Stimulated activated naive CD8-positive, alpha-beta T cell treated with anti-CD3 and anti-CD28 coated beads, Interleukin-15, Interleukin-2, amounts not matched to agents 100 U/mL and 50 U/mL, for 24 hours (primary cell): Measurements from ENCODE around the gene DYSF.

Experiments
- ATAC-seq: fragments of 150-1000 bp; cut with Tn5 transposase; one replicate; pipeline ENCODE4 v1.10.0; 2021
- DNase-seq: peaks from one replicate; pipeline ENCODE4 v3.0.0; 2021

Gene DYSF

GRCh38 chr2:71735676-71736075 lies 282.3 kb downstream of the DYSF start:
- no peak for DNase-seq
- no peak for ATAC-seq
